HG03442 (cell line): Measurements from ENCODE around the gene DNAH8.

ENCODE experiments used
- ATAC-seq: cut with Tn5 transposase; IDR thresholded peaks from one replicate; pipeline ENCODE4 v1.9.1; 2021; ENCODE audit warnings: mild to moderate bottlenecking, moderate library complexity; ENCODE audit not compliant: unreplicated experiment

DNAH8 gene

GRCh38 chr6:39061182-39061581, 346.1 kb downstream of the DNAH8 start:
- ATAC-seq: no peak

GRCh38 chr6:39061588-39061987, 346.5 kb downstream of the DNAH8 start:
- no peak for ATAC-seq

- no peak for ATAC-seq
Observed at GRCh38 chr6:39062014-39062740, 347.1 kb downstream of the DNAH8 start.

GRCh38 chr6:39063526-39063925, 348.4 kb downstream of the DNAH8 start:
- ATAC-seq: no peak

GRCh38 chr6:39065561-39065960, 350.4 kb downstream of the DNAH8 start:
- no peak for ATAC-seq

- ATAC-seq: no peak
Observed at GRCh38 chr6:39068391-39068790, 353.3 kb downstream of the DNAH8 start.

- ATAC-seq: no peak
Observed at GRCh38 chr6:39072830-39073229, 357.7 kb downstream of the DNAH8 start.

GRCh38 chr6:39073471-39074355, 358.6 kb downstream of the DNAH8 start:
- ATAC-seq: no peak

- ATAC-seq: no peak
Observed at GRCh38 chr6:39074486-39074885, 359.4 kb downstream of the DNAH8 start.

- no peak for ATAC-seq
Observed at GRCh38 chr6:39075010-39075686, 360.0 kb downstream of the DNAH8 start.

- ATAC-seq: no peak
Observed at GRCh38 chr6:39075807-39076622, 360.9 kb downstream of the DNAH8 start.

- ATAC-seq: no peak
Observed at GRCh38 chr6:39076623-39077535, 361.8 kb downstream of the DNAH8 start.

- no peak for ATAC-seq
Observed at GRCh38 chr6:39077882-39078594, 362.9 kb downstream of the DNAH8 start.

- no peak for ATAC-seq
Observed at GRCh38 chr6:39078695-39079094, 363.6 kb downstream of the DNAH8 start.

GRCh38 chr6:39079197-39080125, 364.4 kb downstream of the DNAH8 start:
- no peak for ATAC-seq
